IMR-90 (cell line): ENCODE results near the gene RHOF. TPM values are rescaled to one million over a fixed set of nuclear protein-coding genes. Genes with fewer than 3 reads are reported as not detected.

Experiments used
- ATAC-seq: fragments of 200-7000 bp; cut with Tn5 transposase; 2 replicates; pipeline ENCODE4 v1.9.1; 2020; ENCODE audit warnings: low read depth, mild to moderate bottlenecking, moderate library complexity
- BruUV-seq: library from RNA; stranded (reverse); fragments of 400-500 nt; replicated peaks from 2 replicates; lab custom pipeline; 2021; lab: Mats Ljungman, UMichigan
- CTCF ChIA-PET: fragments of 300-600 bp; formaldehyde crosslinking; extraction: SDS; loops from one replicate; lab custom pipeline; 2021; ENCODE audit warnings: antibody characterized with exemption; lab: Yijun Ruan, JAX
- POLR2A ChIA-PET: fragments of 300-600 bp; sonication (Branson Sonifier 250); formaldehyde crosslinking; loops from one replicate; lab custom pipeline; 2022; ENCODE audit warnings: antibody characterized with exemption; ENCODE audit not compliant: unreplicated experiment; lab: Charles Lee
- DNase-seq: peaks from one replicate; pipeline ENCODE4 v3.0.0; 2013
- H2AFZ ChIP-seq: replicated peaks from 2 replicates; pipeline ENCODE3; 2013; ENCODE audit warnings: low read length, mild to moderate bottlenecking; ENCODE audit not compliant: poor library complexity
- H2AK5ac ChIP-seq: 2 replicates; pipeline ENCODE4 v1.6.1; 2013; ENCODE audit warnings: low read depth, low read length, inconsistent platforms
- H2AK9ac ChIP-seq: replicated peaks from 2 replicates; pipeline ENCODE3; 2013; ENCODE audit warnings: mild to moderate bottlenecking, low read depth, low read length, moderate library complexity; ENCODE audit not compliant: poor library complexity
- H2BK120ac ChIP-seq: 2 replicates; pipeline ENCODE4 v1.6.1; 2013; ENCODE audit warnings: low read depth, low read length, inconsistent platforms
- H2BK15ac ChIP-seq: 3 replicates; pipeline ENCODE4 v1.6.1; 2013; ENCODE audit warnings: low read depth, low read length, inconsistent platforms
- H2BK20ac ChIP-seq: 2 replicates; pipeline ENCODE4 v1.6.1; 2013; ENCODE audit warnings: low read depth, mild to moderate bottlenecking, inconsistent platforms, low read length, moderate library complexity
- H2BK5ac ChIP-seq: 2 replicates; pipeline ENCODE4 v1.6.1; 2013; ENCODE audit warnings: mild to moderate bottlenecking, low read depth, low read length, inconsistent platforms; ENCODE audit not compliant: poor library complexity, severe bottlenecking
- H3K14ac ChIP-seq: replicated peaks from 2 replicates; pipeline ENCODE4 v1.6.1; 2013; ENCODE audit warnings: low read depth, low read length, inconsistent platforms
- H3K18ac ChIP-seq: 2 replicates; pipeline ENCODE4 v1.6.1; 2013; ENCODE audit warnings: low read depth, low read length, control low read depth
- H3K23ac ChIP-seq: 2 replicates; pipeline ENCODE4 v1.6.1; 2013; ENCODE audit warnings: low read depth, low read length, inconsistent platforms
- H3K27ac ChIP-seq: 2 replicates; pipeline ENCODE4 v1.5.1; 2013; ENCODE audit warnings: mild to moderate bottlenecking, control low read depth, low read length; ENCODE audit not compliant: insufficient read depth
- H3K27me3 ChIP-seq: 2 replicates; pipeline ENCODE4 v1.6.1; 2013; ENCODE audit warnings: low read length; ENCODE audit not compliant: control insufficient read depth, insufficient read depth
- H3K36me3 ChIP-seq: 2 replicates; pipeline ENCODE4 v1.6.1; 2013; ENCODE audit warnings: low read length, mixed read lengths; ENCODE audit not compliant: control insufficient read depth, insufficient read depth
- H3K4ac ChIP-seq: 2 replicates; pipeline ENCODE4 v1.6.1; 2013; ENCODE audit warnings: low read depth, low read length, inconsistent platforms
- H3K4me1 ChIP-seq: 2 replicates; pipeline ENCODE4 v1.6.1; 2013; ENCODE audit warnings: low read length, mixed read lengths; ENCODE audit not compliant: control insufficient read depth, insufficient read depth
- H3K4me2 ChIP-seq: 2 replicates; pipeline ENCODE4 v1.6.1; 2013; ENCODE audit warnings: low read depth, mild to moderate bottlenecking, control low read depth, low read length, moderate library complexity
- H3K4me3 ChIP-seq: 2 replicates; pipeline ENCODE4 v1.5.1; 2013; ENCODE audit warnings: low read depth, mild to moderate bottlenecking, control low read depth, low read length, moderate library complexity; ENCODE audit not compliant: insufficient read depth
- H3K56ac ChIP-seq: 2 replicates; pipeline ENCODE4 v1.6.1; 2013; ENCODE audit warnings: low read length, inconsistent platforms; ENCODE audit not compliant: insufficient read depth; ENCODE audit errors: extremely low read depth
- H3K79me1 ChIP-seq, 2 experiments: 2 replicates each; pipeline ENCODE4 v1.6.1; 2013; ENCODE audit warnings: low read length in 2 of 2, inconsistent platforms in 1 of 2, low read depth in 1 of 2
- H3K9ac ChIP-seq: 2 replicates; pipeline ENCODE4 v1.6.1; 2013; ENCODE audit warnings: low read depth, low read length, control low read depth
- H3K9me1 ChIP-seq: 2 replicates; pipeline ENCODE4 v1.6.1; 2013; ENCODE audit warnings: low read length, inconsistent platforms; ENCODE audit not compliant: insufficient read depth
- H3K9me3 ChIP-seq: 2 replicates; pipeline ENCODE4 v1.6.1; 2013; ENCODE audit warnings: low read length; ENCODE audit not compliant: control insufficient read depth, insufficient read depth
- H4K20me1 ChIP-seq: 2 replicates; pipeline ENCODE4 v1.6.1; 2013; ENCODE audit warnings: low read length, inconsistent platforms; ENCODE audit not compliant: insufficient read depth
- H4K5ac ChIP-seq: 2 replicates; pipeline ENCODE4 v1.6.1; 2013; ENCODE audit warnings: mild to moderate bottlenecking, low read depth, low read length, control low read depth
- H4K8ac ChIP-seq, 2 experiments: 2 replicates each; pipeline ENCODE4 v1.6.1; 2013; ENCODE audit warnings: low read depth in 2 of 2, low read length in 2 of 2, control low read depth in 1 of 2, inconsistent platforms in 1 of 2
- H4K91ac ChIP-seq: 2 replicates; pipeline ENCODE4 v1.6.1; 2013; ENCODE audit warnings: low read depth, low read length, inconsistent platforms; ENCODE audit not compliant: insufficient read depth
- CEBPB ChIP-seq: IDR thresholded peaks from 2 replicates; pipeline ENCODE4 v1.6.1; 2012; ENCODE audit warnings: low read depth, low read length, improper control_type of control experiment
- CHD1 ChIP-seq: IDR thresholded peaks from 2 replicates; pipeline ENCODE4 v1.6.1; 2012; ENCODE audit warnings: low read depth, low read length, improper control_type of control experiment
- CTCF ChIP-seq: conservative IDR thresholded peaks from 2 replicates; pipeline ENCODE4 v1.5.1; 2012; ENCODE audit warnings: mild to moderate bottlenecking, low read depth, low read length, improper control_type of control experiment
- ELK1 ChIP-seq: fragments of 150-350 bp; IDR thresholded peaks from 2 replicates; pipeline ENCODE4 v1.6.1; 2016; ENCODE audit warnings: low read depth, mild to moderate bottlenecking, low read length, moderate library complexity, borderline replicate concordance
- FOS ChIP-seq: fragments of 150-350 bp; IDR thresholded peaks from 2 replicates; pipeline ENCODE4 v1.6.1; 2016; ENCODE audit warnings: low read depth, low read length
- MAFK ChIP-seq: IDR thresholded peaks from 2 replicates; pipeline ENCODE4 v1.6.1; 2012; ENCODE audit warnings: low read depth, low read length, improper control_type of control experiment
- MAZ ChIP-seq: IDR thresholded peaks from 2 replicates; pipeline ENCODE4 v1.6.1; 2012; ENCODE audit warnings: low read depth, mild to moderate bottlenecking, low read length, improper control_type of control experiment, moderate library complexity, borderline replicate concordance
- MXI1 ChIP-seq: IDR thresholded peaks from 2 replicates; pipeline ENCODE4 v1.6.1; 2012; ENCODE audit warnings: low read depth, mild to moderate bottlenecking, low read length, moderate library complexity, borderline replicate concordance
- NFE2L2 ChIP-seq: fragments of 150-350 bp; IDR thresholded peaks from 2 replicates; pipeline ENCODE4 v1.6.1; 2016; ENCODE audit warnings: low read depth, mild to moderate bottlenecking, low read length
- POLR2A ChIP-seq: IDR thresholded peaks from 2 replicates; pipeline ENCODE4 v1.6.1; 2012; ENCODE audit warnings: mild to moderate bottlenecking, low read depth, low read length
- RAD21 ChIP-seq: IDR thresholded peaks from 2 replicates; pipeline ENCODE4 v1.6.1; 2012; ENCODE audit warnings: low read length, improper control_type of control experiment
- RCOR1 ChIP-seq: IDR thresholded peaks from 2 replicates; pipeline ENCODE4 v1.6.1; 2012; ENCODE audit warnings: mild to moderate bottlenecking, low read length, improper control_type of control experiment; ENCODE audit not compliant: insufficient replicate concordance
- RFX5 ChIP-seq: IDR thresholded peaks from 2 replicates; pipeline ENCODE4 v1.8.0; 2012; ENCODE audit warnings: low read depth, mild to moderate bottlenecking, low read length, moderate library complexity
- SMC3 ChIP-seq: fragments of 150-350 bp; IDR thresholded peaks from 2 replicates; pipeline ENCODE4 v1.6.1; 2016; ENCODE audit warnings: low read depth, mild to moderate bottlenecking, antibody characterized with exemption, low read length, moderate library complexity
- WGBS, 2 experiments: methylation state at CpG; one replicate each; pipeline versions ENCODE4 v1.1.5 to v1.1.7; 2013; ENCODE audit warnings: missing lambda C conversion rate in 2 of 2; ENCODE audit not compliant: insufficient read length in 1 of 2; ENCODE audit errors: extremely low coverage in 2 of 2; 5-methylcytosine and 5-hydroxymethylcytosine counted together
- dilution Hi-C: fragments of 300-500 bp; cut with HindIII; formaldehyde crosslinking; loops from one replicate; pipeline ENCODE4 v1.14.3; 2018; ENCODE audit warnings: low sequenced_read_pairs; ENCODE audit not compliant: unreplicated experiment
- in situ Hi-C: fragments of 300-500 bp; cut with MboI; formaldehyde crosslinking; loops from 3 replicates; pipeline ENCODE4 v1.14.3; 2019; ENCODE audit warnings: low sequenced_read_pairs, inconsistent platforms, mixed read lengths
- intact Hi-C: fragments of 100-400 bp; cut with micrococcal nuclease; formaldehyde crosslinking; loops from 2 replicates; pipeline ENCODE4 v1.10.0; 2022
- polyA plus RNA-seq, 3 experiments: library from polyadenylated mRNA; depleted of rRNA; stranded (reverse); fragments of >200 nt; gene quantifications; 2 replicates each; pipeline ENCODE4 v1.2.3, GENCODE V29; 2012; ENCODE audit warnings: low replicate concordance in 1 of 3
- total RNA-seq: library from RNA; depleted of rRNA; stranded (reverse); fragments of >200 nt; gene quantifications from 2 replicates; pipeline ENCODE4 v1.2.3, GENCODE V29; 2012

RHOF gene
- total and polyA plus RNA-seq, 2 of the 4 experiments (the other 2 are of a cell fraction) = 3.0 to 5.1 TPM

- dilution Hi-C loops = no loop called here
- Histone ChIP-seq H3K4me1 (peaks cover 5% of the 10 kb centered on the region), H2AK9ac (peak overlapping the region; percentile 80), H2BK120ac (no peak overlapping the region), H3K9ac (no peak overlapping the region), H2AFZ (no peak overlapping the region), H3K4me3 (no peak overlapping the region), H3K27me3 (no peaks in the 10 kb centered on the region), H2BK20ac (no peak overlapping the region), H3K4ac (no peak overlapping the region), H3K56ac (no peak overlapping the region), H3K27ac (no peak overlapping the region), H3K9me3 (no peaks in the 10 kb centered on the region), H3K14ac (no peak overlapping the region), H4K8ac (no peak overlapping the region), H3K36me3 (no peaks in the 10 kb centered on the region), H3K9me1 (peaks cover 9% of the 10 kb centered on the region; the same call in 1 of the 2 replicates), H4K91ac (no peak overlapping the region), H3K4me2 (no peak overlapping the region), H3K79me1 (peaks cover 0 to 8% of the 10 kb centered on the region in 2 experiments; a peak in 2 of 4 replicates), H2BK5ac (no peak overlapping the region), H3K23ac (no peak overlapping the region), H2AK5ac (no peak overlapping the region), H4K20me1 (peaks cover 14% of the 10 kb centered on the region; the same call in 1 of the 2 replicates), H3K18ac (no peak overlapping the region), H4K5ac (no peak overlapping the region), H2BK15ac (no peak overlapping the region)
- in situ Hi-C loops = no loop called here
- TF ChIP-seq SMC3 (no peak), MXI1 (no peak), MAZ (no peak), FOS (no peak), RAD21 (no peak), MAFK (no peak), RFX5 (no peak), POLR2A (no peak), ELK1 (no peak), RCOR1 (no peak), CHD1 (no peak), NFE2L2 (no peak), CTCF (no peak), CEBPB (no peak)
- BruUV-seq = no TSS peak
- DNase-seq (no peak), ATAC-seq (no peak)
- ChIA-PET CTCF (no interaction called here), POLR2A (no interaction called here)
- WGBS, 2 experiments = 96% methylated on average over 8 of the region's 13 CpGs; no CpG with 5 or more reads in 1 of the 2 experiments
- intact Hi-C loops = no loop called here
Observed at GRCh38 chr12:121789233-121789781, 4.2 kb downstream of the RHOF start.
